K562 (cell line): ENCODE results near the gene GLP1R. TPM values are rescaled to one million over a fixed set of nuclear protein-coding genes. Genes with fewer than 3 reads are reported as not detected.

ENCODE experiments used
- ATAC-seq: fragments of 200-7000 bp; cut with Tn5 transposase; 3 replicates; pipeline ENCODE4 v1.9.1; 2020; ENCODE audit warnings: moderate library complexity
- BruUV-seq: library from RNA; stranded (reverse); fragments of 400-500 nt; replicated peaks from 2 replicates; lab custom pipeline; 2021; lab: Mats Ljungman, UMichigan
- CTCF ChIA-PET: fragments of 300-600 bp; formaldehyde crosslinking; extraction: SDS; loops from one replicate; lab custom pipeline; 2021; ENCODE audit warnings: low intra/inter-chr PET ratio; lab: Yijun Ruan, JAX
- POLR2A ChIA-PET: fragments of 300-600, 350-650 bp; sonication (Branson Sonifier 250); formaldehyde crosslinking; extraction: SDS; loops from one replicate; lab custom pipeline; 2021; ENCODE audit warnings: antibody characterized with exemption, inconsistent platforms; lab: Yijun Ruan, JAX
- DNase-seq, 4 experiments: peaks; one replicate each; pipeline versions ENCODE4 v3.0.0 to v3.0.0-alpha.2; 2011 to 2018; ENCODE audit warnings: low spot score in 3 of 4, mixed read lengths in 3 of 4; ENCODE audit errors: extremely low read depth in 1 of 4
- FAIRE-seq: peaks from 2 replicates; lab custom pipeline; 2011; peaks lifted over from hg19 to GRCh38; lab: Jason Lieb, UNC
- H2AFZ ChIP-seq: 2 replicates; pipeline ENCODE4 v1.6.0; 2011; ENCODE audit warnings: low read depth, low read length, control low read depth, inconsistent platforms
- H3K27ac ChIP-seq: fragments of 200-600 bp; 3 replicates; pipeline ENCODE4 v1.8.0; 2011; ENCODE audit warnings: low read depth, mild to moderate bottlenecking, control low read depth, inconsistent platforms, low read length, moderate library complexity, mixed read lengths; ENCODE audit errors: extremely low read depth
- H3K27me3 ChIP-seq, 2 experiments: fragments of 300-600 bp in 1 of 2; 2 replicates in 1 of 2; 3 replicates in 1 of 2; pipeline versions ENCODE4 v1.6.0 to v1.8.0; 2011; ENCODE audit warnings: inconsistent platforms in 2 of 2, low read length in 2 of 2, mild to moderate bottlenecking in 1 of 2, mixed read lengths in 1 of 2, moderate library complexity in 1 of 2; ENCODE audit not compliant: control insufficient read depth in 2 of 2, insufficient read depth in 2 of 2
- H3K36me3 ChIP-seq: fragments of 300-600 bp; 3 replicates; pipeline ENCODE4 v1.8.0; 2011; ENCODE audit warnings: mild to moderate bottlenecking, low read length, inconsistent platforms; ENCODE audit not compliant: control insufficient read depth, insufficient read depth
- H3K4me1 ChIP-seq, 2 experiments: fragments of 200-600 bp in 1 of 2; replicated peaks in 1 of 2; 2 replicates in 1 of 2; 3 replicates in 1 of 2; pipeline versions ENCODE4 v1.5.1 to v1.8.0; 2011; ENCODE audit warnings: inconsistent platforms in 2 of 2, low read length in 2 of 2, mild to moderate bottlenecking in 1 of 2, mixed read lengths in 1 of 2, moderate library complexity in 1 of 2; ENCODE audit not compliant: control insufficient read depth in 2 of 2, insufficient read depth in 2 of 2
- H3K4me2 ChIP-seq: 2 replicates; pipeline ENCODE4 v1.6.1; 2011; ENCODE audit warnings: low read length, control low read depth, inconsistent platforms, mixed read lengths; ENCODE audit not compliant: insufficient read depth
- H3K4me3 ChIP-seq: fragments of 200-600 bp; sonication (generic), shearing (Covaris generic); 2 replicates; pipeline ENCODE4 v1.5.1; 2016; ENCODE audit warnings: control low read depth, inconsistent platforms
- H3K79me2 ChIP-seq: fragments of 200-600 bp; 3 replicates; pipeline ENCODE4 v1.8.0; 2011; ENCODE audit warnings: low read length, inconsistent platforms; ENCODE audit not compliant: control insufficient read depth, insufficient read depth
- H3K9ac ChIP-seq, 2 experiments: 2 replicates each; pipeline versions ENCODE4 v1.6.0 to v1.6.1; 2011; ENCODE audit warnings: low read depth in 2 of 2, low read length in 2 of 2, control low read depth in 1 of 2, inconsistent platforms in 1 of 2, mild to moderate bottlenecking in 1 of 2, mixed read lengths in 1 of 2; ENCODE audit not compliant: insufficient read depth in 1 of 2
- H3K9me1 ChIP-seq: one replicate; pipeline ENCODE4 v1.6.0; 2011; ENCODE audit warnings: inconsistent platforms, mild to moderate bottlenecking, low read length, moderate library complexity; ENCODE audit not compliant: control insufficient read depth, insufficient read depth
- H3K9me3 ChIP-seq: replicated peaks from 2 replicates; pipeline ENCODE4 v1.5.1; 2011; ENCODE audit warnings: low read depth, low read length, inconsistent platforms; ENCODE audit not compliant: control insufficient read depth, insufficient read depth
- H4K20me1 ChIP-seq: replicated peaks from 2 replicates; pipeline ENCODE4 v1.6.1; 2011; ENCODE audit warnings: low read length, inconsistent platforms, mixed read lengths; ENCODE audit not compliant: control insufficient read depth, insufficient read depth
- MIER1 ChIP-seq: fragments of 450-650 bp; IDR thresholded peaks from 2 replicates; pipeline ENCODE4 v1.6.1; 2016; ENCODE audit warnings: antibody characterized with exemption, mild to moderate bottlenecking, low read depth
- MTA2 ChIP-seq: fragments of 450-650 bp; IDR thresholded peaks from 2 replicates; pipeline ENCODE4 v1.6.1; 2016; ENCODE audit warnings: low read depth
- ZFP36 ChIP-seq: fragments of 150-350 bp; IDR thresholded peaks from 2 replicates; pipeline ENCODE4 v1.6.1; 2018; ENCODE audit warnings: low read length, low read depth; ENCODE audit not compliant: partially characterized antibody
- ZNF778 ChIP-seq: fragments of 450-650 bp; formaldehyde crosslinking; IDR thresholded peaks from 2 replicates; pipeline ENCODE4 v1.4.0; 2020; ENCODE audit warnings: mild to moderate bottlenecking, moderate library complexity
- WGBS: fragments of 100-300 bp; shearing (Covaris generic); methylation state at CpG from one replicate; pipeline ENCODE4 v1.1.6; 2016; ENCODE audit warnings: low coverage, mixed read lengths; ENCODE audit not compliant: insufficient coverage; ENCODE audit errors: missing lambda C conversion rate; 5-methylcytosine and 5-hydroxymethylcytosine counted together
- in situ Hi-C: fragments of 300-500 bp; cut with MboI; formaldehyde crosslinking; loops from 4 replicates; pipeline ENCODE4 v1.15.0; 2018; ENCODE audit warnings: inconsistent platforms, mixed read lengths
- intact Hi-C: fragments of 100-400 bp; cut with micrococcal nuclease; formaldehyde crosslinking; loops from 2 replicates; pipeline ENCODE4 v1.14.2; 2022
- polyA plus RNA-seq, 8 experiments: library from polyadenylated mRNA; depleted of rRNA in 4 of 8; stranded (reverse) in 5 of 8; unstranded in 3 of 8; fragments of >200 nt; fragmentation: Nextera tagmentation in 2 of 8; fragmentation: Illumina TruSeq in 1 of 8; extraction: Ambion mirVana in 2 of 8; extraction: Trizol in 1 of 8; gene quantifications; 2 replicates each; pipeline versions ENCODE4 v1.2.1 to v1.2.3, GENCODE V29; 2011 to 2014; ENCODE audit warnings: inconsistent platforms in 1 of 8, missing spikeins in 1 of 8
- total RNA-seq, 7 experiments: library from RNA; depleted of rRNA in 6 of 7; stranded (reverse); fragments of >200 nt in 6 of 7; fragmentation: Illumina TruSeq in 2 of 7; extraction: Trizol in 2 of 7; gene quantifications; 2 replicates each; pipeline versions ENCODE4 v1.2.1 to v1.2.3, GENCODE V29; 2011 to 2021; ENCODE audit warnings: low replicate concordance in 1 of 7

The GLP1R gene
- total and polyA plus RNA-seq, 9 of the 15 experiments (the other 6 are each of a cell fraction or from before 2014, with no cell fraction given) = not detected

- ATAC-seq = no peak
- TF ChIP-seq MTA2 = no peak
- peak; percentile 68 for TF ChIP-seq ZFP36
- TF ChIP-seq MIER1 = no peak
- no peak for TF ChIP-seq ZNF778 (CRISPR knock-in tag)
- TF ChIP-seq, all 486 proteins: peak for 1
- WGBS = 2% methylated on average over 6 of the region's 6 CpGs
Measured at GRCh38 chr6:39058471-39059147, 10.0 kb downstream of the GLP1R start.

More at GRCh38 chr6:39058471-39059147, 10.0 kb downstream of the GLP1R start:
- Histone ChIP-seq H4K20me1 (peaks cover 18% of the 10 kb centered on the region), H3K9me3 (no peaks in the 10 kb centered on the region), H3K9me1 (no peaks in the 10 kb centered on the region), H3K4me3 (no peak overlapping the region), H3K36me3 (no peaks in the 10 kb centered on the region), H3K4me2 (no peak overlapping the region), H2AFZ (no peak overlapping the region), H3K79me2 (no peaks in the 10 kb centered on the region), H3K27me3 (peaks cover 17 to 70% of the 10 kb centered on the region in 2 experiments), H3K27ac (no peak overlapping the region), H3K9ac (no peak overlapping the region), H3K4me1 (no peaks in the 10 kb centered on the region)
- peak; percentile 11 for FAIRE-seq
- in situ Hi-C loops (no loop called here), intact Hi-C loops (no loop called here)
- BruUV-seq = no TSS peak
- ChIA-PET POLR2A (interaction anchor here (0.7 to 1.8 kb wide), 2 partner anchors 8 to 11 kb away, joined by 3 to 5 read pairs; no protein-coding TSS in a partner anchor), CTCF (no interaction called here)
- no peak for DNase-seq
